Stimulated activated CD4-positive, alpha-beta T cell treated with anti-CD3 and anti-CD28 coated beads, Interleukin-2, amount 100 ng/mL, for 4 hours (primary cell): Measurements from ENCODE around the gene VIPR2.

Experiments used
- DNase-seq: peaks from one replicate; pipeline ENCODE4 v3.0.0-alpha.2; 2020; ENCODE audit warnings: low read depth

The VIPR2 gene

DNA sequence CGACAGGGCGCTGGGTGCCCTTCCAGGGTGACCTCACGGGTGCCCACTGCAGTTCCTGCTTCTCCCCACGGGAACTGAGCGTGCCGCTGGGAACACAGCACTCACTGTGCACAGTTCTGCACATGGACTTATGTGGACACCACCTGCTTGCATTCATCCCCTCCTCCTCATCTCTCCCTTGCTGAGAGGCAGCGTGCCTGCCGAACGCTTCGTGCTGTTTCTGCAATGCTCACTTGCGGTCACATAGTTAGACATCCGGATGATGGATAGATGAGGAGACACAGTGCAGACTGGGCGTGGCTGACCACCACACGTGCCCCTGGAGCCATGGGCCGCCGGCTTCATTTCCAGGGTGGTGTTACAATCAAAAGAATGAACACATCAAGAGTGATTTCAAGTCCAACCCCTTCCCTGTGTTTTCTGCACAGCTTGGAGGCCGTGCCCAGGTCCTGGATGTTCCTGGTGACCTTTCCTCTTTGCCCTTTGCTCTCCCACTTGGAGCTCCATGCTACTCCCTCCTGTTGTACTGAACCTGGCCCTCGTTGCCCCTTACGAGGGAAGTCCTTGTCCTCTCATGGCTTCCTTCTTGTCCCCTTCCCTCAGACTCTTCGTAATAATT lies 119.4 kb downstream of the VIPR2 start:
- no peak for DNase-seq

DNA sequence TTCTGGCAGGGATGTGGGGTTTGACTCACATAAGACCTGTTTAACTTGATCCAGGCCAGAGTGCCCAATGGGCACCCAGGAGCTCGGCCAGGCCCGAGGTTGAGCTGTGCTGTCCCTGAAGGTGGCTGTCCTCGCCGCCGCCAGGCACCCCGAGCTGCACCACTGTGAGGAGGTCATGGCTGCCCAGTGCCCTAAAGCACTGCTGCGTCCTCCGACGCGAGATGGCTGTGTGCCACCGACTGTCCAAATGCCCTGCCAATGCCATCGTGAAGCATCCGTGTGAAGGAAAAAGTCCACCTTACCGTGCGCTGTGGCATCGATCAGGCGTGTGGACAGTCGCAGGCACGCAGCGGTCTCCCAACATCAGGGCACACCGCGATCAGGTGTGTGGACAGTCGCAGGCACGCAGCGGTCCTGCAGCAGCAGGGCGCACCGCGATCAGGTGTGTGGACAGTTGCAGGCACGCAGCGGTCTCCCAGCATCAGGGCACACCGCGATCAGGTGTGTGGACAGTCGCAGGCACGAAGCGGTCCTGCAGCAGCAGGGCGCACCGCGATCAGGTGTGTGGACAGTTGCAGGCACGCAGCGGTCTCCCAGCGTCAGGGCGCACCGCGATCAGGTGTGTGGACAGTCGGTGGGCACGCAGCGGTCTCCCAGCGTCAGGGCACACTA lies 120.3 kb downstream of the VIPR2 start:
- no peak for DNase-seq

DNA sequence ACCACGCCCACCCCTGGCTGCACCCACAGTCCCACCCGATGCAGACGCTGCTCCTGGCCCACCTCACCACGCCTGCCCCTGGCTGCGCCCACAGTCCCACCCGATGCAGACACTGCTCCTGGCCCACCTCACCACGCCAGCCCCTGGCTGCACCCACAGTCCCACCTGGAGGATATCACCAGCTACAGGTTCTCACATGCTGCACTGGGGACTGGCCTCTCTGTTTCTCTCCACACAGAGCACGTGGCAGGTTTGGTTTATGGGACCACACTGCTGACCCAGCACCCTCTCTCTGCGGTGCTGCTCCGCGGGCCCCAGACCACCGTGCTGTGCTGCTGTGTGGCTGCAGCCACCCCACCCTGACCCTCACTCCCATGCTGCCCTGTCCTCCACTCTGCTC lies 120.9 kb downstream of the VIPR2 start:
- no peak for DNase-seq

DNA sequence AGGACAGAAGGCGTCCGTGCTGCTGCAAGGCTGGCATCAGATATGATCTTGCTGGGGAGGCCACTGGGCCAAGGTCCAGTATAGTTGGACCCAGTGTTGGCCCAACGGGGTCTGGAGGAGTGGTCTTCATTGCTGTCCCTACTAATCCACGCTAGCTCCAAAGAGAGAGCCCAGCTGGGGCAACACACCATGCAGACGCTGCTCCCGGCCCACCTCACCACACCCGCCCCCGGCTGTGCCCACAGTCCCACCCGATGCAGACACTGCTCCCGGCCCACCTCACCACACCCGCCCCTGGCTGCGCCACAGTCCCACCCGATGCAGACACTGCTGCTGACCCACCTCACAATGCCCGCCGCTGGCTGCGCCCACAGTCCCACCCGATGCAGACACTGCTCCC lies 121.5 kb downstream of the VIPR2 start:
- no peak for DNase-seq

DNA sequence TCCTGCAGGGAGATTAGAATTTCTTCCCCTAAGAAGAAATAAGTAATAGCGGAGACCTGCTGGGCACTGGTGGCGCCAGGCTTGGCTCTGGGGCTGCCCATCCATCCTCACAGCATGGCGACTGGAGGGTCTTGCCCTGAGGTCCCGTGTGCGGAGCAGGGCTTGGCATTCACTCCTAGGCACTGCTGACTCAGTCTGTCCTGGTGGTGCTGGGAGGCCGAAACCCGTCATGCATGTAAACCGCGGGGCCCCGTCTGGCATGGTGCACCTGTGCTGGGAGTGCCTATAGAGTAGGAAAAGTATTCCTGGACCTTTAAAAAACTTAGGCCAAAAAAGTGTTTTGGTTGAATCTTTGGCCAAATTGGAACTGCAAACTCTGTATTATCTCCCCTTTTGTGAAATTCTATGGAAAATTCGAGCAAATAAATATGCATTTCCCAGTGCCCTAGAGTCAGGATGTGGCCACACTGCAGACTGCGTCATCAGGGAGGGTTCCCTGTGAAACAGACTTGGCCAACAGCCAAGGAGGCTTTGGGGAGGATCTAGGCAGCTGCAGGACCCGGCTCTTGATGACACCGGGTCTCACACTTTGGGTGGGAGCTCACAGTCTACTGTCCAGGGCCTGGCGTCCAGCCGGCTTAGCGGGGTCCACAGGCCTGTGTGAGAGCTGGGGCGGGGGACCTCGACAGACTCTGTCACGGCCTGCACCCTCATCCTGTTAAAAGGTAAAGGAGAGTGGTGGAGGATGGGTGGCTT lies 122.3 kb downstream of the VIPR2 start:
- no peak for DNase-seq

DNA sequence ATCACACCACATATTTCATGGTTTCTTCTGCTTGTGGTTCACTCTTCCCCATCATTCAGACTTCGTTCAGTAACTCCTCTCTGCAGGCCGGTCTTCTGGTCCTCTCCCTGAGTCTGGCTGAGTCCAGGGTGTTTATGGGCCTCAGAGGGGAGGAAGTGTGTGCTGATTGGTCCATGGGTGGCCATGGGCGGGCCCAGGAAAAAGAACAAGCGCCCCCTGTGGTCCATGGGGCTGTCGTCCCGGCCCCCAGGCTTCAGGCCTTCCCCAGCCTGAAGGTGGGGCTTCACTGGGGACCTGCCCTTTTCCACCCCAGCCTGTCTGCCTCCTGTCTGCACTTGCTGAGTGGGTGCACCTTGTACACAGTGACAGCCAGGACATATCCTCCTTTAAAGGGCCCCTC lies 123.7 kb downstream of the VIPR2 start:
- DNase-seq: no peak

DNA sequence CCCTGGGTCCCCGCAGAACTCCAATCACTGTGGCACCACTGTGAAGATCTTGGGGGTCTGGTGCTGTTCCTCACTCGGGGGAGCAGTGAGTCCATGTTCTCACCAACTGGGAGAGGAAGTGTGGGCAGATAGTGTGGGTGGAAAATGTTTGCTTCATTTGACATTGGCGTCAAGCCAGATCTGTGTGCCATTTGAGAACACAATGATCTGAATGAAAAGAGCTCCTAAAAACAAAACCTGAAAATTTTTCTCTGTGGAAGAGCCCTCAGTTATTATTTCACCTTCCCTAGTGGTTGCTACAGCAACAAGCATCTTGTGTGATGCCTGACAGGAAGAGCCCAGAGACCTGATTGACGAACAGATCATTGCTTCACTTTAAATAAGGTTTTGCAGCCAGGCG lies 125.6 kb downstream of the VIPR2 start:
- no peak for DNase-seq

DNA sequence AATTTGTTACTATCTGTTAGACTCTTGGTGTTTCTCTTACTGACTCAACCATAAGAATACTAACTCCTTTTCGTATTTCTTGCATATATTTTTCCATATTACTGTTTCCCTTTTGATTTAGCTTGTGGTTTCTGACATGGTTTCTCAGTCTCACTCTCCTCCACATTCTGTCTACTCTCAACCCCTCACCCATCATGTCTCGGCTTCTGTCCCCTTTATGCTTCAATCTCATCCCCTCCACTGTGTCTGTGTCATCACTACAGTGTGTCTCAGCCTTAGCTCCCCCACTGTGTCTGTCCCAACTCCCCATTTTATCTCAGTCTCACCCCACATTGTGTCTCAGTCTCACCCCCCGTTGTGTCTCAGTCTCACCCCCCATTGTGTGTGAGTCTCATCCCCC lies 126.9 kb downstream of the VIPR2 start:
- DNase-seq: no peak

DNA sequence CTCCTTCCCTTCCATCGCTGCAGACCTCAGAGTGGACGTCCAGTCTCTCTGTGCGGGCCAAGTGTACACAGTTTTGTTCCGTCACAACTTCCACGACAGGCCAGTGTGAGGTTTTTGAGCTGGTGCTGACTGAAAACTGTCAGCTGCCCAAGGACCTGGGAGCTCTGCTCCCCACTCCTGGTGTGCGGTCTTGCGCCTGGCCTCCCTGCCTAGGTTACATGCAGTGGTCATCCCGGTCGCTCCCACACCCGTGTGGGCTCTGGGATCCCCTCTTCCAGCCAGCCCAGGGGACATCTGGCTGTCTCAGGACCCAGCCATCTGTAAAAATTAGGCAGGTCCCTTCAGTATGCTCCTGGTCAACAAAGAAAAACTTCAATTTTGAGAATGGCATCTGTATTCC lies 127.5 kb downstream of the VIPR2 start:
- DNase-seq: no peak

DNA sequence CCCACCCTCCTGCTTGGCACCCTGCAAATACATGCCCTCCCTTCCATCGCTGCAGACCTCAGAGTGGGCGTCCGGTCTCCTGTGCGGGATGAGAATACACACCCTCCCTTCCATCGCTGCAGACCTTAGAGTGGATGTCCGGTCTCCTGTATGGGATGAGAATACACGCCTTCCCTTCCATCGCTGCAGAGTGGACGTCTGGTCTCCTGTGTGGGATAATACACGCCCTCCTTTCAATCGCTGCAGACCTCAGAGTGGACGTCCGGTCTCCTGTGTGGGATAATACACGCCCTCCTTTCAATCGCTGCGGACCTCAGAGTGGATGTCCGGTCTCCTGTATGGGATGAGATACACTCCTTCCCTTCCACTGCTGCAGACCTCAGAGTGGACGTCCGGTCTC lies 128.1 kb downstream of the VIPR2 start:
- no peak for DNase-seq

DNA sequence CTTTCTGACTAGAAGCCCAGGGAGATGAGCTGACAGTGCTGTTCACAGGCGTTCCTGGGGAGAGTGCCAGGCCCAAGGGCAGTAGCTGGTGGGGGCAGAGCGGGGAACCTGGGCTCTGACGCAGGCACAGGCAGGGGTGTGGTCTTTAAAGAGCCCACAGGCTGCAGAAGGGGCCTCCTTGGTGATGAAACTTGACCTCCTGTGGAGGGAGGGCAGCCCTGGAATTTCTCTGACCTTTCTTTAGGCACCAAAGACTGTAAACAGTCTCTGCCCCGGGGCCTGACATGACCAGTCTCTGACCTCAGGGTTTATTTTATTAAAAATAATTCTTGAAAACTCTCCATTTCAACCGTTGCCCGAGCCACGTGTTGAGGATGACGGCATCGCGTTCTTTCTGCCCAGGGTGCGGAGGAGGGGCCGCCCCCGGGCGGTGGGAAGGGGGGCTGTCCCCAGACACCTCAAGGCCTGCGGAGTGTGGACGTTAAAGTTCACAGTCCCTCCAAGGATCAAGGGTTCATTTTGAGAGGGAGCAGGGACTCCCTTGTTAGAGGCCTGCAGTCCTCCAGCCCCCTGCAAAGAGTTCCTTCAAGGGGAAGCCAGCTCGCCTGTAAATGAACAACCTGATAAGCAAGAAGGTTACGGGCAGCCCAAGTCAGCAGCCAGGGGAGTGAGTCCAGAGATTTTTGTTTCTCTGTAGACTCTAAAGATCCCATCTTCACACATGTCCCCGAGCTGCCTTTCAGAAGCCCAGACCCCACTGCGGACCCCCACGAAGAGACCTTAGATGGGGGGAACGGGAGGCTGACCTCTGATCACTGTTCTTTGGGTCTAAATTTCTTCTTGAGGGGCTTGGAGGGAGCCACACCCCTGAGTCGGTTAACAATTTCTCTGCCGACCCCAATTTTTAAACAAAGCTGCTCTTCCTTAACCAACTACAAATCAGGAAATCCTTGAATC lies 128.9 kb downstream of the VIPR2 start:
- no peak for DNase-seq

DNA sequence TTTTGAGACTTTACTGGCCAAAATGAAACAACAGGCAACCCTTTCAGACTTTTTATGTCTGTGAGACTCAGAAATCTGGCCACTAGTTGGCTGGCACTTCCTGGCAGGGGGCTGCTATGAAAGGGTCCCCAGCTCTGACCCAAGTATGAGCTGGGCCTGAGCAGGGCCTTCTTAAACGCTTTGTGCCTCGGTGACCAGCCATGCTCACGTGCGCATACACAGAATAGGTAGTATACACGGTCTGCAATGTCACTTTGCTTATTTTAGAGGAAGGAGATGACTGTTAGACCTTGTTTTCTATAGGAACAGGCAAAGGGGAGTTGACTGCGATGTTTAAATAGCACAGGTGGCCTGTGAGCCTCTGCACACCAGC lies 129.6 kb downstream of the VIPR2 start:
- no peak for DNase-seq

DNA sequence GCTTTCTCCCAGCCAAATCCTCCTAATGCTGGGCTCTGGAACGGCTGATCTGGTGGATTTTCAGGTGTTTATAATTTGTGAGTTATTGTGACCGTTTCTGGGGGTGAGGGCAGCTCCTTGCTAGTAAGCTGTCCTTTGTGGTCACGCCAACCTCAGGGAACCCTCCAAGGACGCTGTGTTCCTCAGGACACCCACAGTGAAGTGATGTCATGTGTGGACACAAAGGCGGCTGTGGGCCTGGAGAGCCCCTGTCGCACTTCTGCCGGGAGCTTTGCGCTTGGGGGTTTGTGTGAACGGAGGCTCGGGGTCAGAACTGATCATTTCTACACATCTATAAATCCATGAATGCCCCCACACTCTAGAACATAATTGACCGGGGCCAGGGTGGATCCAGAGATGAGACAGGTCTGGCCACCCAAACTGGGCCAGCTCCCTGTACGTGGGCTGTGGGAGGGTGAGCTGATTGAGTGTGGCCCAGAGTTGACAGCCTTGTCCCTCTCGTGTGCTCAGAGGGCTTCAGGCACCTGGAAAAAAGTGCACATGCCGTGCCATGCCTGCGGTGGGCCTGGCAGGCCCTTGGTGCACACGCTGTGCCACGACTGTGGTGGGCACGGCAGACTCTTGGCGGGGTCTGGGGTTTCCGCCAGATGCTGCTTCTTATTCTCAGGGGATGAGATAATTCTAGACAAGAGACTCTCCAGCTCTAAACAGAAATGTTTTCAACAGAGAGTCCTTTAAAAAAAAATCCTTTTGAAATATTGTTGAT lies 130.2 kb downstream of the VIPR2 start:
- DNase-seq: no peak

DNA sequence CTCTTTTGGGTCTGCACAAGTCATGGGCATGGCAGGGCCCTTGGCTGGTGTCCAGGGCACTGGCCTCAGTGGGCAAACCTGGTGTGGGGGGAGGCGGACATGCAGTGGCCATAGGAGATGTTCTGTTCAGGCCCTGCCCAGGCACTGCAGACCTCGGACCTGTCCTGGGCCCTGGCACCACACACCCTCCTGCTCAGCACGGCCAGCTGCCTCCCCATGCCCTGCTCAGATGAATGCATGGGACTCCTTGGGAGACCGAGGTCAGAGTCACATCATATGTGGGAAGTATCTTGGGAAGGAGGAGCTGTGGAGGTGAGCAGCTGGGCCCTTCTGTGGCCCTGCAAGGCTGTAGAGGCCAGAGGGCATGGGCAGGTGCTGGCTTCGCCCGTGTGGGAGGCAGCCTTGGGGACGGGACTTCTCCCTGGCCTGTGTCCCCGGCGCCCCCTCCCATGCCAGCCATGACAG lies 130.8 kb downstream of the VIPR2 start:
- DNase-seq: no peak

DNA sequence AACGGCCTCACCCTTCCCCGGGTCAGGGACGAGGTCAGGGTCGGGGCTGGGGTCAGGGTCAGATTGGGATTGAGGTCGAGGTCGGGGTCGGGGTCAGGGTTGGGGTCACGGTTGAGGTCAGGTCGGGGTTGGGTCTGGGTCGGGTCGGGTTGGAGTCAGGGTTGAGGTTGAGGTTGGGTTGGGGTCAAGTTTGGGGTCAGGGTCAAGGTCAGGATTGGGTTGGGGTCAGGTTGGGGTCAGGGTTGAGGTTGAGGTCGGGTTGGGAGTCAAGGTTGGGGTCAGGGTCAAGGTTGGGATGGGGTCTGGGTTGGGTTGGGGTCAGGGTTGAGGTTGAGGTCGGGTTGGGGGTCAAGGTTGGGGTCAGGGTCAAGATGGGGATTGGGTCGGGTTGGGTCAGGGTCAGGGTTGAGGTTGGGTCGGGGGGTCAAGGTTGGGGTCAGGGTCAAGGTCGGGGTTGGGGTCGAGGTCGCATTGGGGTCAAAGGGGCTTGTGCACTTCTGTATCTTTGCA lies 131.4 kb downstream of the VIPR2 start:
- no peak for DNase-seq

DNA sequence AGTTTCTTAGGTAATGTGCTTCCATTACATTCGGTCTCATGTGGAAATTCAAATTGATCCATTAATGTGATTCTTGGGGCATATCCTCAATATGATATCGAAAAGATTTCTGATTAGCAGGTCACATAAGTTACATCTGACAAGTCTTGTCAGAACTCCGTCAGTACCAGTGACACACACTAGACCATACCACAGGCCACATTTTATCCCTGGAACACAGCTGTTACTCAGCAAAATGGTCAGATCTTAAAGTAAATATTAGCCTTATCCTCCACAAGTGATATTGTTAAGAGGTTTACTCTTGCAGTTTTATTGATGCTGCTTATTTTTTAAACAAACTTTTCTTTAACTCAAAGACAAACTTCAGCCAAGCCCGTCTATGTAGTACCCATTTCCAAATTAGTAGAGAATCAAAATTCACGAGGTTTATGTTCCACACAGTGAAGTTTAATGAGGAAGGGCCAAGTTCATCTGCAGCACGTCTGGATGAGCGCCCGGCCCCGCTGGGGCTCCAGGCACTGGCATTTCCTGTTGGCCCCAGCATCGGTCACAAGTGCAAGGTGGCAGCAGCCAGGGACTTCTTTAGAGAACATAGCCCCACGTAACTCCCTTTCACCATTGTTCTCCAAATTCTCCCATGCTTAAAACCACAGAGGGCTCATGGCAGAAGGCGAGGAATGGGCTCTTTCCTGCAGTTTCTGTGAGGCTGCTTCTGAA lies 132.2 kb downstream of the VIPR2 start:
- DNase-seq: no peak

DNA sequence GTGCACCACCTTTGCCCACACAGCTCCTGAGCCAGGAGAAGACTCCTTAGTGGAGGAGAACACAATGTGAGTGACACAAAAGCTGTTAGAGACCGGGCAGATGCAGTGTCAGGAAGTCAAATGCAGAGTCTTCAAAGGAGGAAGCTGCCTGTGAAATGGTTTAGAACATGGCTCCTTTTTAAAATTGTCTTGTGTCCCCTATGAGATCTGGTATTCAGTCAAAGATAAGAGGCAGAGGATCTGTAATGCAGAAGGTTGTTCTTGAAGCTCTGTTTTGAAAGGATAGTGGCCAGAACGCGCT lies 133.0 kb downstream of the VIPR2 start:
- no peak for DNase-seq

DNA sequence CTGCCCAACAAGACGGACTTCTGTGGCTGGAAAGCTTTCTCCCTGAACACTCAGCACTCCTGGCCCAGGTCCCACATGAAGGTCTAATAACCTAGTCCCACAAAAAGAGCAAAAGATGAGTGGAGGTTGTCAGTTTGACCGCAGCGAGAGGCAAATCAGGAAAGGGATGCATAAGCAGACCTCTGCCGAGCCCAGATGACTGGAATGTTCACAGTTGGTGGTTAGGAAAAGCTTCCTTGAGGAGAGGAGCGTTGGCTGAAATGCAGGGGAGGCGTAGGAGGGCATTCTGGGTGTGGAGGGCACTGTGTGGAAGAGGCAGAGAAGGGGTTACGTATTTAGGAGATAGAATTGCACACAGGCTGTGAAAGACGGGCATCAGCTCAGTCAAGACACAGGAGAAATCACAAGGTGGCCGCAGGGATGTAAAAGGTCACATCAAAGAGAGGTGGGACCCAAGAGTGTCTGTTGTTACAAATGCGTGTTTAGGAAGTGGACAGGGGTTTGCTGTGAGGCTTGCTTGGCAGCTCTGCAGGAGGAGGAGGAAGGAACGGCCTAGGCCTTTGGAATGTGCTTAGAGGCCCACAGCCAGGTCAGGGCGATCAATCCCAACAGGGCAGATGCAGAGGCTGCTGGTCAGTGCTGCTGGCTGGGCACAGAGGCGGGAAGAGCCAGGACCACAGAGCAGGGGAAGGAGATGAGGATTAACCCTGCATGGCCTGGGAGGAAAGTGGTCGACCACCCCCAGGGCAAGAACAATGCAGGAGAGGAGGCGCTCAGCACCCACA lies 133.5 kb downstream of the VIPR2 start:
- no peak for DNase-seq

DNA sequence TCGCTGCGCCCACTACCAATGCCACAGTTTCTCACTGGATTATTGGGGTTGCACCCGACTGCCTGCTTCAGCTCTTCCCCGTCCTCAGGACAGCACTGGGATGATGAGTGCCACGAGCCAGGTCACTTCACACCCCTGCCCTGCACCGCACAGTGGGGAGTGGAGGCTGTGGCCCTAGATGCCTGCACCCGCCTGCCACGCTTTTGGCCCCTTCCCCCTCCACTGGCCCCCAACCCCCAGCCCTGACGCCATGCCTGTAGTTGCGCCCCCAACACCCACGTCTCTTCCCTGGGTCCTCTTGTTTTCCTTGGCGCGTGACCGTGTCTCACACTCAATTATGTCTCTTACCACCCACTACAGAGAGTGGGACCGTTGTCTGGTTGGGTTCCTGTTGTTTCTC lies 134.3 kb downstream of the VIPR2 start:
- no peak for DNase-seq

DNA sequence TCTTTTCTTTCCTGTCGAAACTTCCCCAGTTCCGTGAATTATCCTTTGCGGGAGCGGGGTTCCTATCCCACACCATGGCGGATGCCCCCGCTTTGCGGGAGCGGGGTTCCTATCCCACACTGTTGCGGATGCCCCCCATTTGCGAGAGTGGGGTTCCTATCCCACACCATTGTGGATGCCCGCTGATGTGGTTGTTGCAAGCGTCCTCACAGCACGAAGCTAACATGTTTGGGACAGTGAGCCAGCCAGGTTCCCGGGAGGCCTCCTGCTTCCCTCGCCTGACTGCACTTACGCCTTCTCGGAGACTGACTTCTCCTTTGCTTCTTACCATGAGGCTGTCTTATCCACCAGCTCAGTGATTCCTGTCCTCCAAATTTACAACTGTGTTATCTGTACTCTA lies 134.7 kb downstream of the VIPR2 start:
- no peak for DNase-seq
